LNCaP clone FGC (cell line): ENCODE measurements around the gene MAPKAPK2.
A peak's percentile ranks its signal among the peaks of the same experiment; 100 is the strongest.

Source experiments
- DNase-seq: peaks from one replicate; pipeline ENCODE4 v3.0.0-alpha.2; 2011; ENCODE audit warnings: low read depth
- H3K4me3 ChIP-seq: 2 replicates; pipeline ENCODE4 v1.5.1; 2011; ENCODE audit warnings: mild to moderate bottlenecking, low read depth, low read length, control low read depth
- TF ChIP-seq, protein P1 (sequence below): IDR thresholded peaks from 2 replicates; pipeline ENCODE4 v1.5.1; 2012; ENCODE audit warnings: mild to moderate bottlenecking; ENCODE audit not compliant: control insufficient read depth, insufficient read depth; ENCODE audit errors: extremely low read depth

Gene MAPKAPK2

GRCh38 chr1:206687915-206688442 is 3.3 kb downstream of the MAPKAPK2 start:
- no peak for DNase-seq
- TF ChIP-seq, protein P1, sequence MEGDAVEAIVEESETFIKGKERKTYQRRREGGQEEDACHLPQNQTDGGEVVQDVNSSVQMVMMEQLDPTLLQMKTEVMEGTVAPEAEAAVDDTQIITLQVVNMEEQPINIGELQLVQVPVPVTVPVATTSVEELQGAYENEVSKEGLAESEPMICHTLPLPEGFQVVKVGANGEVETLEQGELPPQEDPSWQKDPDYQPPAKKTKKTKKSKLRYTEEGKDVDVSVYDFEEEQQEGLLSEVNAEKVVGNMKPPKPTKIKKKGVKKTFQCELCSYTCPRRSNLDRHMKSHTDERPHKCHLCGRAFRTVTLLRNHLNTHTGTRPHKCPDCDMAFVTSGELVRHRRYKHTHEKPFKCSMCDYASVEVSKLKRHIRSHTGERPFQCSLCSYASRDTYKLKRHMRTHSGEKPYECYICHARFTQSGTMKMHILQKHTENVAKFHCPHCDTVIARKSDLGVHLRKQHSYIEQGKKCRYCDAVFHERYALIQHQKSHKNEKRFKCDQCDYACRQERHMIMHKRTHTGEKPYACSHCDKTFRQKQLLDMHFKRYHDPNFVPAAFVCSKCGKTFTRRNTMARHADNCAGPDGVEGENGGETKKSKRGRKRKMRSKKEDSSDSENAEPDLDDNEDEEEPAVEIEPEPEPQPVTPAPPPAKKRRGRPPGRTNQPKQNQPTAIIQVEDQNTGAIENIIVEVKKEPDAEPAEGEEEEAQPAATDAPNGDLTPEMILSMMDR, result no peak
- no peak overlapping the region for H3K4me3 ChIP-seq

DNA sequence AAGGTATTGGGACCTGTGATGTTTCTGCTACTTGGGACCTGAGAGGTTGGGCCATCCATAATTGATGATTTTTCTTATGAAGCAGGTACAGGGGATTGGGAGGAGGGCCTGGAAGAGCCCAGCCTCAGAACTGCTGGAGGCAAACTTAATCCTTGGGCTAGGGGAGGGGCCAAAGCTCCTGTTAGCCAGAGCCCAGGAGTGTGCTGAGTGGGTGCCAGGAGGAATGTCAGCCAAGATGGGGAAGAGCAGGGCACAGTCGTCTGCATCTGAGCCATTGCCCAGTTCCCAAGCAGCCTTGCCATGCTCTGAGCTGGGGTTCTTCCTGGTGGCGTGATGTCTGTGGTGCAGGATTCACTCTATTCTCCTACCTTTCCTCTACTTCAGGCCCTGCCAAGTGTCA is 5.8 kb downstream of the MAPKAPK2 start:
- TF ChIP-seq, protein P1, result no peak
- H3K4me3 ChIP-seq, result no peak overlapping the region
- peak; percentile 57 for DNase-seq

GRCh38 chr1:206691604-206692003 is 6.9 kb downstream of the MAPKAPK2 start:
- TF ChIP-seq, protein P1, result no peak
- no peak overlapping the region for H3K4me3 ChIP-seq
- no peak for DNase-seq

DNA sequence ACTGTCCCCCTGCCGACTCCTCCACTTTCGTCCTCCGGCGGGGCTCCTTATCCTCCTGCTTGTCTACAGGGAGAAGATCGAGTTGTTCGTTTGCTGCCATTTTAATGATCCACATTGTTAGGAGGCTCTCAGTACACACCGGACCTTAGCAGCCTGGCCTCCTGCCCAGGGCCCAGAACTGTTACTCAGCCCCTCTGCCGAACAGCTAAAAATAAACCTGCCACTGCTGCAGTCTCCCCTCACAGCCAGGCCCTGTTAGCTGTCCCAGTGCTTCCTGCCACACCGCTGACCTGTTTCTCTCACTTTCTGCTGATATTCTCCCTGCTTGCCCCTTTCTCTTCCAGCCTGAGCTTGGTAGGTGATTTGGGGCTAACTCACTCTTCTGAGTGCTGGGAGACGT is 8.3 kb downstream of the MAPKAPK2 start:
- TF ChIP-seq, protein P1, result no peak
- no peak overlapping the region for H3K4me3 ChIP-seq
- no peak for DNase-seq

DNA sequence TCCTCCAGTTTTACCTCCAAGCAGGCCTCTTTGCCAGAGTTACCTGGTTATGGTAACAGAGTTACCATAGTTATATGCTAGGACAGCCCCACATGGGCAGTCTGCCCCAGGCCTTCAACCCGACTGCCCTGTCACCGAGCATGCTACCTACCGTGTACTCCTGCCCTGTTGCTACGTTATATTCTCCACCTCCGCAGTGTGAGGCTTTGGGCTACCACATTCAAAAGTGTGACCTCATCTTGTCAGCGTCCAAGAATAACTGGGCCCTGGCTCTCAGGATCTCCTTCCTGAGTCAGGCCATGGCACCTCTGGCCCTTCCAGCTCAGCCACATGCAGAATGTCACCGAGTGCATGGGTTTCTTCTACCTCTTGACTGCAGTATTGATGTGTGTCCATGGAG is 8.9 kb downstream of the MAPKAPK2 start:
- DNase-seq, result no peak
- H3K4me3 ChIP-seq, result no peak overlapping the region
- TF ChIP-seq, protein P1, result no peak

- TF ChIP-seq, protein P1, result no peak
- DNase-seq, result no peak
- H3K4me3 ChIP-seq, result no peak overlapping the region
Observed at GRCh38 chr1:206694171-206695124, 9.7 kb downstream of the MAPKAPK2 start.
